Measurements from ENCODE around the gene CREG2. TPM values are rescaled to one million over a fixed set of nuclear protein-coding genes. Genes with fewer than 3 reads are reported as not detected.

CREG2 gene
- total RNA-seq, 4 donors from 2014 or later, result not detected

DNA sequence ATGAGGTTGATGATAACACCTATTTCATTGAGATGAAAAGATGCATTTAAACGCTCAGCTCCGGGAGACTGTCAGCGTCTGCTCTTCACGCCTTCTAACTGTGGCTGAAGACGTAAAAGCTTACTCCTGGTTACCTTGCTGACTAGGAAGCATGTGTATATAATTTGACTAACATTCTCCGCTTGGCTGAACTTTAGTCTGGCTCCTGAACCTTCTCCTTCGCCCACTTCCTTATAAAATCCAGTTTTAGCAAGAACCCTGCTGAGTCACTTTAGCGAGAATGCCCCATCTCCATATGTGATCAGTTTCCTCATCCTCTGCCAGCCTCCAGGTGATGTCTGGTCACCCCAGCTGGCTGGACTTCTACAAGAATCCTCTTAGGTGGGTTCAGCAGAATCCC, 12.7 kb upstream of the CREG2 start:
- Histone ChIP-seq H3K4me1 (no peaks in the 10 kb centered on the region), H3K27me3 (peaks cover 0 to 19% (median 7%) of the 10 kb centered on the region in 3 donors), H3K4me3 (no peak overlapping the region), H3K9me3 (no peaks in the 10 kb centered on the region), H3K36me3 (no peaks in the 10 kb centered on the region), H3K27ac (no peak overlapping the region)
- DNase-seq, result no peak
- ATAC-seq, result no peak
- in situ Hi-C loops (cut with MboI; ENCODE audit: low sequenced_read_pairs in 4 of 4), result loop anchor here in 1 of 4 donors (25.0 kb wide), 1 partner anchor 437 kb away; no protein-coding TSS in a partner anchor
- intact Hi-C loops (cut with DNase I; ENCODE audit: low total_unique reads), result no loop called here
- no peak for TF ChIP-seq POLR2A (IDR thresholded peaks at IDR 0.05)
- TF ChIP-seq, protein P1, sequence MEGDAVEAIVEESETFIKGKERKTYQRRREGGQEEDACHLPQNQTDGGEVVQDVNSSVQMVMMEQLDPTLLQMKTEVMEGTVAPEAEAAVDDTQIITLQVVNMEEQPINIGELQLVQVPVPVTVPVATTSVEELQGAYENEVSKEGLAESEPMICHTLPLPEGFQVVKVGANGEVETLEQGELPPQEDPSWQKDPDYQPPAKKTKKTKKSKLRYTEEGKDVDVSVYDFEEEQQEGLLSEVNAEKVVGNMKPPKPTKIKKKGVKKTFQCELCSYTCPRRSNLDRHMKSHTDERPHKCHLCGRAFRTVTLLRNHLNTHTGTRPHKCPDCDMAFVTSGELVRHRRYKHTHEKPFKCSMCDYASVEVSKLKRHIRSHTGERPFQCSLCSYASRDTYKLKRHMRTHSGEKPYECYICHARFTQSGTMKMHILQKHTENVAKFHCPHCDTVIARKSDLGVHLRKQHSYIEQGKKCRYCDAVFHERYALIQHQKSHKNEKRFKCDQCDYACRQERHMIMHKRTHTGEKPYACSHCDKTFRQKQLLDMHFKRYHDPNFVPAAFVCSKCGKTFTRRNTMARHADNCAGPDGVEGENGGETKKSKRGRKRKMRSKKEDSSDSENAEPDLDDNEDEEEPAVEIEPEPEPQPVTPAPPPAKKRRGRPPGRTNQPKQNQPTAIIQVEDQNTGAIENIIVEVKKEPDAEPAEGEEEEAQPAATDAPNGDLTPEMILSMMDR (IDR thresholded peaks at IDR 0.05 in 4 of 5, conservative IDR thresholded peaks at IDR 0.05 in 1 of 5), result no peak

DNA sequence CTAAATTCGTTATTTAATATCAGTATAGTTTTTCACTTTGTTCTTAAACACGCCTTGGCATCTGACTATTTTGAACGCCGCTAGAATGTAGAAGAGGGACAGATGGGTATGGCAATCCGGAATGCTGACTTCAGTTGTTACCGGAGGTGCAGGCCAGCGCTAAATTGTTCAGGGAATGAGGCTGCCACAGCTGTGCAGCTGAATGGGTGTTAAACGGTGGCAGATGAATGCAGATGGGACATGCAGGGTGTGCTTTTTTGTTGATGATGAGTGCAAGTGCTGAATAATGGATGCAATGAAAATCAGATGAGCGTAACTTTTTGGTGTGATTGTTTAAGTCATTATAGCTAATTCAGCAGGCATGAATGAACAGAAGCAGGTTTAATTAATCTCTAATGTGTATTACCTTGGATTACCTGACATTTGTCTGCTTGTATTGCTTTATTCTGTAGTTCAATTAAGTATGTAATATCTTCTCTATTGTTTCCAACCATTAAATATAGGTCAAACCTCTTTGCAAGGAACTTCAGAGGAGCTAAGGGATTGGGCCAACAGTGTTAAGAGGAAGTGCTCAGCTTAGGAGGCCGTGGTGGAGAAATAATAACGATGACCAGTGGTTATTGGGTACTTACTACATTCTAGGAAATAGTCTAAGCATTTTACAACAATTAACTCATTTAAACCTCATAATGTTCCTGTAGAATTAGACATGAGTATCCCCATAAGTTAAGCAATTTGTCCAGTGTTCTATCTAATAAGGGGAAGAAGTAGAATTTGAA, 11.9 kb upstream of the CREG2 start:
- in situ Hi-C loops (cut with MboI; ENCODE audit: low sequenced_read_pairs in 4 of 4), result no loop called here
- H3K4me3 ChIP-seq, result no peak overlapping the region
- intact Hi-C loops (cut with DNase I; ENCODE audit: low total_unique reads), result no loop called here
- no peak for TF ChIP-seq POLR2A (IDR thresholded peaks at IDR 0.05)
- TF ChIP-seq, protein P1 (IDR thresholded peaks at IDR 0.05 in 4 of 5, conservative IDR thresholded peaks at IDR 0.05 in 1 of 5), result no peak
- ATAC-seq (no peak), DNase-seq (no peak)
- peaks cover 0 to 19% (median 7%) of the 10 kb centered on the region in 3 donors for H3K27me3 ChIP-seq
- no peak overlapping the region for H3K27ac ChIP-seq
- H3K9me3 ChIP-seq, result no peaks in the 10 kb centered on the region
- no peaks in the 10 kb centered on the region for H3K4me1 ChIP-seq
- no peaks in the 10 kb centered on the region for H3K36me3 ChIP-seq

DNA sequence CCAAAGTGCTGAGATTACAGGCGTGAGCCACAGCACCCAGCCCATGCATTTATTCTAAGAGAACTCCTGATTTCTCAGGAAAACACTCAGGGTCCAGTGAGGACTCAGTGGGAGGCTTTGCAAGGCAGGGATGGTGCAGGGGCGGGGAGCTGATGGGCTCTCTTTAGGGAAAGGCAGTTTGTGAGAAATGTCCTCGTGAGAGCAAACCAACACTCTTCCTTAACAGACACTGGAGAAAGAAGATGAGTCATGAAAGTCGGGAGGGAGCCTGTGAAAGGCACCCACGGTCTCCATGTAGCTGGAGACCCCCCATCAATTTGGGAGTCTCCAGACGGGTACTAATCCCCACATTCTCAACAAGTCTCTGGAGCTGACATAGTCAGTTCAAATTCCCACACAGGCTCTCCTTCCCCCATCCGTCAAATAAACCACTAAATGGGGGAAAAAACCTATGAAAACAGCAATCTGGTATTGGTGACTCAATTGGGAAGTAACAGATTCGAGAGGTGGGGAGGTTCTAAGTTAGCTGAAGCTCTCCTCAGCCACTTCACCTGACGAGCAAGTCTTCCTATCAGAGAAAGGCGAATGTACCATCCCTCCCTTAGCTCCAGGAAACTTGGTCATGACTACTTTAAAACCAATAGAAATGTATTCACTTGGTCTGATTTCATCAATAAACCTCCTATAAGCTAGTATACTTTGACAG, 11.0 kb upstream of the CREG2 start:
- Histone ChIP-seq H3K36me3 (no peaks in the 10 kb centered on the region), H3K9me3 (no peaks in the 10 kb centered on the region), H3K4me3 (no peak overlapping the region), H3K27me3 (peaks cover 0 to 19% (median 7%) of the 10 kb centered on the region in 3 donors), H3K4me1 (no peaks in the 10 kb centered on the region), H3K27ac (no peak overlapping the region)
- DNase-seq, result no peak
- in situ Hi-C loops (cut with MboI; ENCODE audit: low sequenced_read_pairs in 4 of 4) (no loop called here), intact Hi-C loops (cut with DNase I; ENCODE audit: low total_unique reads) (no loop called here)
- no peak for ATAC-seq
- TF ChIP-seq, protein P1 (IDR thresholded peaks at IDR 0.05 in 4 of 5, conservative IDR thresholded peaks at IDR 0.05 in 1 of 5), result no peak
- TF ChIP-seq POLR2A (IDR thresholded peaks at IDR 0.05), result no peak

DNA sequence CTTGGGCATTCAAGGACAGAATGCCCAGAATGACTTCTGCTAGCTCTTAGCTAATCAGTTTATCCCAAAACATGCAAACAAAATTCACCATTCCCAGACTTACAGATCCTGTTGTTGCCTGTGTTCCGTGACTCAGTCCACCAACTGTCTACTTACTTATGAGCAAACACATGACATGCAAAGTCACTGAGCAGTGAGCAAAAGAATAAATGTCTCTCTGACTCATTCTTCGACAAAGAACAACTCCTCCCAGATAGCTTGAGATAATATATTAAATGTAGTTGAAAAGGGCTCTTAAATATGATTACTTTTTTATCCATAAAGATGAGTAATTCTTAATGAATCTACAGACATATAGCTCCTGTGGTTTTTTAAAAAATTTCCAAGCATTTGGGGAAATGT, 9.0 kb upstream of the CREG2 start:
- no peaks in the 10 kb centered on the region for H3K9me3 ChIP-seq
- H3K27ac ChIP-seq, result no peak overlapping the region
- H3K4me1 ChIP-seq, result no peaks in the 10 kb centered on the region
- ATAC-seq (no peak), DNase-seq (no peak)
- H3K27me3 ChIP-seq, result peaks cover 0 to 19% (median 7%) of the 10 kb centered on the region in 3 donors
- no peak overlapping the region for H3K4me3 ChIP-seq
- no peaks in the 10 kb centered on the region for H3K36me3 ChIP-seq
- TF ChIP-seq, protein P1 (IDR thresholded peaks at IDR 0.05 in 4 of 5, conservative IDR thresholded peaks at IDR 0.05 in 1 of 5), result no peak
- no peak for TF ChIP-seq POLR2A (IDR thresholded peaks at IDR 0.05)
- in situ Hi-C loops (cut with MboI; ENCODE audit: low sequenced_read_pairs in 4 of 4) (no loop called here), intact Hi-C loops (cut with DNase I; ENCODE audit: low total_unique reads) (no loop called here)

Data from gastrocnemius medialis (tissue), 4 donors.